NCI-H345 treated with DMSO at 0.1 percent for 48 hours (cell line): ENCODE results near the gene TMPRSS11A.

Source experiments
- DNase-seq: peaks from one replicate; lab custom pipeline; 2025; ENCODE audit not compliant: unreplicated experiment; lab: John Stamatoyannopoulos, UW

TMPRSS11A gene

DNA sequence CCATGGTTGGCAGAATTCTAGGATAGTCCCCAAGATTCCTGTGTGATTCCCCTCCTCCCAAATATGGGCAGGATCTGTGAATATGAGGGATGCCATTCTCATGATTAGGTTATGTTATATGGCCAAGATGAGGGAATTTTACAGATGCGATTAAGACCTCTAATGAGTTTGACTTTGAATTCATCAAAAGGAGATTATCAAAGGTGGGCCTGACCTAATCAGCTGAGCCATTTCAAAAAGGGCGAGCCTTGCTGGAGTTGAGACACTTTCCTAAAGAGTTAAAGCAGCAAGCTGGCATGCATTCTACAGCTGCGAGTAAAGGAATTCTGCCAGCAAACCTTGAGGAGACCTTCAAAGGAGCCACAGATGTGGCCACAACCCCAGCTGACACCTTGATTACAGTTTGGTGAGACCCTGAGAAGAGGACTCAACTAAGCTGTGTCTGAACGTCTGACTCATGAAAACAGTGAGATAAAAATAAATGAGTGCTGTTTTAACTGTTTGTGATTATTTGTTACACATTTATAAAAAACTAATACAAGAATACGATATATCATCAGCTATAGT lies 47.8 kb downstream of the TMPRSS11A start:
- DNase-seq: no peak

GRCh38 chr4:67912080-67912479 lies 51.2 kb downstream of the TMPRSS11A start:
- DNase-seq: no peak

DNA sequence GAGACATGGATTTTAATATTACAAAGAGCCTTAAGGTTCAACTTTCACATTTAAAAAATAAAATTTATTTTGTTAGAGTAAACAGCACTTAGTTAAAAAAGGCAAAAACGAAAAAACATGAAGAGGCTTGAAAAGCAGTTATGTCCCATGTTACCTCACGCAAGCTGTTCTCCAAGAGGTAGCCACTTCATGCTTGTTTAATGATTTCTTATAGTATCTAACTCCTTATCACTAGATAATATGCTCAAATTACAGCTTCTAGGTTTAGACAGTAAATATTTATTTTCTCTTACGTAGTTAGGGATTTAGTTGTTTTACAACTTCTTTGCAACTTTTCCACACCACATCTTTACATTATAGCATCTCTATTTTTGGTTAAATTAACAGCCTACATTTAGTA lies 51.7 kb downstream of the TMPRSS11A start:
- no peak for DNase-seq

DNA sequence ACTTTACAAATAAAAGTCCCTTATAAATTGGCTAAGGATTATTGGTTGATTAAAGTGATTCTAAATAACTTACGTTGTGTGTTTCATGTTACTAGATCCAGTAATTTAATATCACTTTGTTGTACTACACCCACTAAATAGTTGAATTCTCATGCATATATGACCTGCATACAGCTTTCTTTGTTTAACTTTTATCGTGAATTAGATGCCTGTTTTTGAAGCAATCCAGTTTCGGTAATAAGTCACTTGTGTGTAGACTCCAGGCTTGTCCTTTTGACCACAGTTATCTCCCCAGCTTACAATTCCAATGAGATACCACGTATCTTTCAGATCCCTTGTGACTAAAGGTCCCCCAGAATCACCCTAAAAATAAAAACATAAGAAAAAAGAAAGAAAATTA lies 52.2 kb downstream of the TMPRSS11A start:
- no peak for DNase-seq

DNA sequence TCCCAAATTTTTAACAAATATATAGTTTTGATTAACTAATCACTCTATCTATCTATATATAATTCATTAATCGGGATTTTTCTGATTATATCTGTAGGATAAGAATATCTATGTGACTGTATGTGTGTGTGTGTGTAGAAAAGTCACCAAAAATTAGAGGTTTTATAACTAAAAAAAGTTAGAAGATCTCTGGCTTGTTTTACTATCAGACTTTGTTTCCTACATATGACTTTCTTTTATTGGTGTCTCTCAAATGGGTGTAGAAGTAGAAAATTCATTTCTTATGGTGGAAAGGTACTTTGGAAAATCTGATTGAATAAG lies 52.7 kb downstream of the TMPRSS11A start:
- DNase-seq: no peak

DNA sequence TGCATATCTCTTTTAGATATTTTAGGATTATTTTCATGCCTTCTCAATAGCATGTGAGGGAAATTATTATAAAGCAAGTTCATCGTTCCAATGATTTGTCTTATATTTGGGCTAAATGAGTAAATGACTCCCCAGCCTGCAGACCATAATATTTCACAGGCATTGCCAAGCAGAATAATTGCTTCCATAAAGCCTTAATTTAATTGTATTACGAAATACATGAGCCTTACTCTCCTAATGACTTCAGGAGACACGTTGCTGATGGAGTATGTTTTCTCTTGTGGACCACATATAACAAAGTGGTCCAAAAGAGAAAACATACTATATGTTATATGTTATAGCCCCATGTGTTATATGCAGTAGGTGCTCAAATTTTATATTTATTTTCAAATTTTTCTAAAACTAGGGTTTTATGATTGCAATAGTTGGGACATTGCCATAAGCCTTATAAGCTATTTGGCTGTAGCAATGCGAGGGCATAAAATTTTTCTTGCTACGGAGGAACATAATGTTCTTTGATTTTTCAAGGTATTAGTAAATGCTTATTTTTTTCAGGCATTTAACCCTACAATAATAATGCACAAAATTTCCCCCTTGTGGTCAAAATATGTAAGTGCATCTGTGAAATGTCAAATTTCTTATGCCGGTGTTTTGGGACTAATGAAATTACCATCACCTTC lies 53.2 kb downstream of the TMPRSS11A start:
- no peak for DNase-seq

DNA sequence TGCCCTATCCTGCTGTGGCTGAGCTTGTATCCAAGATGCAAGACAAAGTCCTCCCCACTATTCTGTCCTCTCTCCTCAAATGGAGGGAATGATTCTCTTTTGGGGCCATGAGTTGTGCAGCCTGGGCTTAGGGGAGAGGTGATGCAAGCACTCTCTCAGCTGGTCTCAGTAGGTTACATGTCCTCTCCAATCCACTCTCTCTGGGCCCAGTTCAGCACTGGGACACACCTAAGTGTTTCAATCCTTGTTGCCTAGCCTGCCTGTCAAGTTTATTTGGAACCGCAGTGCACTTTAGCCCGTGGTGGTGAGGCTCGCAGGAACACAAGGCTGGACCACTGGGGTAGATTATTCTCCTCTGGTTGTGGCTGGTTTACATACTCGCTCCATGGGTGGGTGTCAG lies 55.6 kb downstream of the TMPRSS11A start:
- no peak for DNase-seq

DNA sequence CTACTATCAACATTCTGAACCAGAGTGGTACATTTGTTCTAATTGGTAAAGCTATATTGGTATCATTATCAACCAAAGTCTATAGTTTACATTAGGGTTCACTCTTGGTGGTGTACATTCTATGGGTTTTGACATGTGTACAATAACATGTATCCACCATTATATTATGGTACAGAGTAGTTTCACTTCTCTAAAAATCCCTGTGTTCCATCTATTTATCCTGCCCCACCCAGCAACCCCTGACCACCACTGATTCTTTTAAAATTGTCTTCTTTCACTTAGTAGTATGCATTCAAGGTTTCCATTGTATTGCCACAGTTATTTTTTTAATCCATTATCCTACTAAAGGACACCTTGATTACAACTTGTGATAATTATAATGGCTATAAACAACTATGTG lies 64.2 kb downstream of the TMPRSS11A start:
- DNase-seq: no peak

GRCh38 chr4:67897686-67898085 lies 65.6 kb downstream of the TMPRSS11A start:
- DNase-seq: no peak

GRCh38 chr4:67896421-67897065 lies 66.8 kb downstream of the TMPRSS11A start:
- no peak for DNase-seq

GRCh38 chr4:67894659-67895058 lies 68.6 kb downstream of the TMPRSS11A start:
- DNase-seq: no peak

DNA sequence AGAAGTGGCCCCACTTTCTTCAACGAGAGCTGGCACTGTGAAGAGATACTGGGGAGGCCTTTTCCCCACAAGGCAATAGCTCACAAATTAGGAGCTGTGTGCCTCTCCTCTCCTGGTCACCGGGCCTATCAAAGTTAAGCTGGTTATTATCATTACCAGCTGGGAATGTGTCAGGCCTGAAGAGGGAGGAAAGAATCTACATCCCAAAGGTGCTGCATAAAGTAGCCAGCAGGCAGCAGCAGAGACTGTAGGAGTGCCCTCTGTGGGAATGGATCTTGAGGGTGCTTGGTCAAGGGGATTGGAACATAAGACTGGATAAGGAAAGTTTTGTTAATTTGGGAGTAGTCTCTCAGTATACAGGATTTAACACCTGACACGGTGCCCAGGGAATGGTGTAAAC lies 70.4 kb downstream of the TMPRSS11A start:
- DNase-seq: no peak

- no peak for DNase-seq
Measured at GRCh38 chr4:67892253-67892652, 71.0 kb downstream of the TMPRSS11A start.

DNA sequence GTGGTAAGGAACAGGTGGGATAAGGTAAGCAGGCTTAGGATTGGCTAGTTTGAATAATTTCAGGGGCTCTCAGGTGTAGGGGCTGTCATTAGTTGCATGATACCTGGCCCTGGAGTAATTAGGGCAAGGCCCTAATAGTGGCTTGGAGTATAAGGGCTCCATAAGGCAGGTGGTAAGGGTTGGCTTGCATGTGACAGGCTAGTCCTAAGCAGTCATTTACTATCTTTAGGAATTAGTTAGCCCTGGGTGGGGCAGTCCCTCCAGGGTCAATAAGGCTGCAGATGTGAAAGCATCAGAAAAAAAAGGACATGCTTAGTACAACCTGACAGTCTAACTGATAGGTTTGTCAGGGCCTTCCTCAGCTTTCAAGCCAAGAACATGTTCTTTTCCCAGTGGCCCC lies 71.6 kb downstream of the TMPRSS11A start:
- DNase-seq: no peak

GRCh38 chr4:67886281-67886680 lies 77.0 kb downstream of the TMPRSS11A start:
- DNase-seq: no peak

GRCh38 chr4:67885762-67886161 lies 77.5 kb downstream of the TMPRSS11A start:
- DNase-seq: no peak

DNA sequence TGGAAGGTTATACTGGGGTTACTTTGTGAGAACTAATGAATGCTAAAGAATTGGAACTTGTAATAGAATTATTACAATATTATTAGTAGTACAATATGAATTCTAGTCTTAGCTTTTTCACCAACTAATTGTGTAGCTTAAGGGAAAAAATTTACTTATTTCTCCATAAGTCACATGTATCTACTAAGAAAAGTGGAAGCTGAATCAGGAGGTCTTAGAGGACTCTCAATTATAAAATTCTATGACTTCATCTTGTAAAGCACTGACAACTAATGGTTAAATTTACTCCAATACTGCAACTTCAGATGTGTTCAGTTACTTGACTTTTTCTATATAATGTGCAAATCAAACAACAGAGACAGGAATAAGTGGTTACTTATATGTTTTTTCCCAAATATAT lies 78.6 kb downstream of the TMPRSS11A start:
- no peak for DNase-seq

GRCh38 chr4:67883902-67884301 lies 79.4 kb downstream of the TMPRSS11A start, which contains the start of gene TMPRSS11D:
TSS of gene TMPRSS11D (minus strand) at chr4:67884002. CDS start at chr4:67883933, 69 bp downstream.
- no peak for DNase-seq

DNA sequence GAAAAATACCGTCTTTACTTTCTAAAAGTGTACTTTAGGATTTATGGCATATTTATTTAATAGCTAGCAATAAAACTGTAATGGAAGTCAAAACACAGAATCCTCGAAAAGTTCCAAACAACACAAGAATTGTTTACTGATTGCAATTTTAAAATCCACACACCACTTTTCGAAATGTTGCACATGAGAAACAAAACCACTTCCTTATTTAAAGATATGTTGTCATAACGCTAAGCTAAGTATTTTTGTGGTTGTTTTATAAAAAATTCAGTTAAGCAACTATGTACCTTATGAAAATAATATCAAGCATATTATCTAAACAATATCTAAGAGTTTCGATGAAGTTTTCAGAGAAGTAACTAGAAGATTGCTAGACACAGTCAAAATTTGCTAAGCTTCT lies 79.8 kb downstream of the TMPRSS11A start:
- no peak for DNase-seq

DNA sequence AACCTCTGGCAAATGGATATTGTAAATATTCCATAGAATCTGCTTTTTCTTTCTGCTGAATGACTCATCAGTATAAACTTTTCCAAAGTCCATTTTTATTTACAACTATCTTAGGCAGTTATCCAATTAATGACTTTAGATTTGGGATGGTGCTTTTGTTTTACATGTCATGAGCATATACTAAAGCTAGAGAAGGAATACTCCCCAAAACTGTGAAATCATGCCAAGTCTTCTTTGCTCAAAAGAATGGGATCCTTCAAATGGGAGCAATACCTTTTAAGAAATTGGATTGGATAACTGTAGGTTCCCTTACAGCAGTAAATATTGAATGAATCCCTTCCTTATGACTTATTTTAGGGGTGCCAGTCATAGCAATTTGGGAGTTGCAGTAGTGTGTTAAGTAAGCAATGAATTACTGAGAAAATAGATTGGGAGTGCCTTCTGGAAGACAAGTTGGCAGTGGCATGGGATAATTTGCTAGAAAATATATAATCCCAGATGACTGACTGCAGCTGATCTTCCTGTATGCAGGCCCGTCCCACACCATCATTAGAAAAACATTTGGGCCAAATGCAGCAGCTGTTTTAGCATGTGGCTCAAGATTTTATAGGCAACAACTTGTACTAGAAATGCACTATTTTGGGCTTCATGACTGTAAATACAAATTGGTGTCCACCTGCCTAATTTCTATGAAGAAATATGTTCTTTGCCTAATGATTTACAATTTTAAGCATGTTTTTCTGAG lies 82.3 kb downstream of the TMPRSS11A start:
- no peak for DNase-seq

- DNase-seq: no peak
Measured at GRCh38 chr4:67879486-67879885, 83.8 kb downstream of the TMPRSS11A start.

GRCh38 chr4:67877086-67877485 lies 86.2 kb downstream of the TMPRSS11A start:
- no peak for DNase-seq
